Tibial nerve (tissue), 4 donors: Measurements from ENCODE around the gene GTF3C4.

ENCODE experiments used
- EP300 ChIP-seq, 2 donors: sonication (generic); formaldehyde crosslinking; IDR thresholded peaks; one replicate each; pipeline ENCODE4 v1.6.1; 2017; ENCODE audit warnings: antibody characterized with exemption in 2 of 2, mild to moderate bottlenecking in 1 of 2
- POLR2A ChIP-seq, 2 donors: fragments of 450-650 bp; IDR thresholded peaks; one replicate each; pipeline ENCODE4 v1.6.1; 2017; ENCODE audit warnings: antibody characterized with exemption in 2 of 2, mild to moderate bottlenecking in 2 of 2, moderate library complexity in 2 of 2
- TF ChIP-seq, protein P1 (sequence below), 5 experiments: fragments of 200-600 bp in 3 of 5; fragments of 450-650 bp in 2 of 5; sonication (generic) in 3 of 5; IDR thresholded peaks; one replicate each; pipeline ENCODE4 v1.5.1; 2016 to 2019; ENCODE audit warnings: antibody characterized with exemption in 5 of 5, mild to moderate bottlenecking in 3 of 5, moderate library complexity in 2 of 5

DNA sequence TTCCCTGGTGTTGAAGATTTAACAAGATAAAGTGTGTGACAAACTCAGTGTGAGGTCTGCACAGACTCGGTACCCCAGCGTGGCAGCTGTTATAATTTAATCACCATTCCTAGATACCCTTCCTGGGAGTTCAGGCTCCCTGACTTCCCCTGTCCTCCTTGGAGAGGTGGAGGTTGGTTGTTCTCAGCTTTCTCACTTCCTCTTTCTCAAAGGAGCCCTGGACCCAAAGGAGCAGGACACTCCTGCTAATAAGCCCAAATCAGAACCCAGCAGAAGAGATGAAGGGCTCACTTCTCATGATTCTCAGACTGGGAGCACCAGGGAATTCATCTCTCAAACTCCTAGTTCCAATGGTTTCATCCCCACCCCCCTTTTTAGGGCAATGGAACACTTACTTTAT, 58.2 kb downstream of the GTF3C4 start:
- TF ChIP-seq, protein P1, sequence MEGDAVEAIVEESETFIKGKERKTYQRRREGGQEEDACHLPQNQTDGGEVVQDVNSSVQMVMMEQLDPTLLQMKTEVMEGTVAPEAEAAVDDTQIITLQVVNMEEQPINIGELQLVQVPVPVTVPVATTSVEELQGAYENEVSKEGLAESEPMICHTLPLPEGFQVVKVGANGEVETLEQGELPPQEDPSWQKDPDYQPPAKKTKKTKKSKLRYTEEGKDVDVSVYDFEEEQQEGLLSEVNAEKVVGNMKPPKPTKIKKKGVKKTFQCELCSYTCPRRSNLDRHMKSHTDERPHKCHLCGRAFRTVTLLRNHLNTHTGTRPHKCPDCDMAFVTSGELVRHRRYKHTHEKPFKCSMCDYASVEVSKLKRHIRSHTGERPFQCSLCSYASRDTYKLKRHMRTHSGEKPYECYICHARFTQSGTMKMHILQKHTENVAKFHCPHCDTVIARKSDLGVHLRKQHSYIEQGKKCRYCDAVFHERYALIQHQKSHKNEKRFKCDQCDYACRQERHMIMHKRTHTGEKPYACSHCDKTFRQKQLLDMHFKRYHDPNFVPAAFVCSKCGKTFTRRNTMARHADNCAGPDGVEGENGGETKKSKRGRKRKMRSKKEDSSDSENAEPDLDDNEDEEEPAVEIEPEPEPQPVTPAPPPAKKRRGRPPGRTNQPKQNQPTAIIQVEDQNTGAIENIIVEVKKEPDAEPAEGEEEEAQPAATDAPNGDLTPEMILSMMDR (IDR thresholded peaks at IDR 0.05) = no peak
- TF ChIP-seq POLR2A (IDR thresholded peaks at IDR 0.05) (no peak), EP300 (IDR thresholded peaks at IDR 0.05) (no peak)
